Stimulated activated CD4-positive, alpha-beta T cell treated with anti-CD3 and anti-CD28 coated beads, Interleukin-1b, Interleukin-23, amount 100 ng/mL, for 1 hour (primary cell): ENCODE results near the gene REEP3.
"Not testable (repeated sequence)": the region's sequence is repeated elsewhere in the genome, so short reads cannot be mapped to it uniquely, and the experiment has no call there.

Experiments
- DNase-seq, 2 donors: peaks; one replicate each; pipeline ENCODE4 v3.0.0-alpha.2; 2020; ENCODE audit warnings: low read depth in 2 of 2

Gene REEP3

DNA sequence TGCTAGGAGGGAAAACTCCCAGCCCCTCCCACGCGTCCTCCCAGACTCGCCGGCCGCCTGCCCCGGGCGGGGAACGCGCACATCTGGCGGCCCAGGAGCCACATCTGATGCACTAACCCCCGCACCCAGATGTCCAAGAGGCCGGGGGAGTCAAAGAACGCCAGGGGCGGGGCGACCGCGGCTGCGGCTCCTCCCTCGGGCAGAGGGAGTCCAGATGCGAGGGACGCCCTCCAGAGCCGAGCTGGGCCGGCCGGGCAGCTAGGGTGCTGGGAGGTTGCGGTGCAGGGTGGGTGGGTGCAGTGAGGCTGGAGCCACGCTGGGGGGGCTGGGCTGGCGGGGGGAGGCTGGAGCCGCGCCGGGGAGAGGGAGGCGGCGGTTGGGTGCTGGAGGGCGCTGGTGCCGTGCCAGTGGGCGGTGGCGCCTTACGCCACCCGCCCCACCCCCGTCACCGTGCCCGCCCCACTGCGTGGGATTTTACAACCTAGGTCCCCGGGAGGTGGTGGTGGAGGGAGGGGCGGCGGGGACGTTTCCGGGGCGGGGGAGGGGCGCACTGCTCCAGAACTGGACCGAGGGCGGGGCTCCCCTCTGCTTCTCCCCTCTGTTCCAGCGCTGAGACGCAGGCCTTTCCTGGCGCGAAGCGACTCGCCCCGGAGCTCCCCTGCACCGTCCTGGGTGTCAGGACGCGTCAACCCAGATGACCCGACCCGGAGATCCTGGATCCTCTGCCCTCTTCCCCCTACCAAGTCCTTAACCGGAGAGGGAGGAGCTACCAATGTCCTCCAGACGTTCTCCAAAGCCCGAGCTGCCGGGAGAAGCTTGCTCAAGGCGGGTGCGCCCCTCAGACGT lies 109.1 kb downstream of the REEP3 start:
- DNase-seq: peak; percentile 37 to 53

DNA sequence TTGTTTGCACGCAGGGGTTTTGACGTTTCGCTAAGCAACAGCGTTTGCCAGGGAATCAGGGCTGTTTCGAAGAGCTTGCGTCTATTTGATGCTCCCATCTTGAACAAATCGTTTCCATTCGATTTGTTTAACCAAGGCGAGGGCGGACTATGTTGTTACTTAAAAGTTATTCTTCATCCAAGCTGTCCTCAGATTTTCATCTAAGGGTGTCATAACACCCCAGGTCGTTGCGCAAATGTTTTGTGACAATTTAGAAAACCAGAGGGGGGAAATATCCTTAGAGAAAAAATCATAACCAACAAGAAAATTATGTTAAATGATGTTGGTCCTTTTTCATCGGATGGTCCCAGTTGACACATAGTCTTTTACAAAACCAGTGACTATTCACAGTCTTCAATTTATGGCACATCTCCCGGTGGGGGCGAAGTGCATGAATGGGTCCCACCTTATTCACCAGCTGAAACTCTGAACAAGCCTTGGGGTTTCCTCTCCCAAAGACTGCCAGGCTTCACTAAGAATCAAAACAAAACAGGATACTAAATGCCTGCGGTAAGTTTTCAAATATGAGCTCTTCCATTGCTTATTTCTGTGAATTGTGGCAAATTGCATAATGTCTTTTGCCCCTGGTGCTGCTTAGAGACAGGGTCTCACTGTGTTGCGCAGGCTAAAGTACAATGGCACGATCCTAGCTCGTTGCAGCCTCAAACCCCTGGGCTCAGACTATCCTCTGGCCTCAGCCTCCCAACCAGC lies 109.9 kb downstream of the REEP3 start:
- no peak for DNase-seq

DNA sequence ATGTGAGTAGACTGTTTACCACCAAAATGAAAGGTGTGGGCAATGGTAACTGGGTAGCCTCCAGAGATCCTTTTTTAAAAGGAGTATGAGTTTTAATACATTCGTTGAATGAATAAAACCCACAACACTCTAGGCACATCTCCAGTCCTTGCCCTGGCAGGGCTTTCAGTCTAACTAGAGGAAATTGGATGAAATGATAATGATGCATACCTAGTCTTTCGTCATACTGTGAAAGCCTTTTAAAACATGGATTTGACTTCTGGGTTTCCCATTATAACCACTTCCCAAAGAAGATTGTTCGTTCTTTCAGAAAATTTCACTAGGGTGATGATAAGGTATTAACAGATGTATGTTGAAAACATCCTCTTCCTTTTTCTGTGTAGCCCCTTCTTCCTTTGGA lies 110.8 kb downstream of the REEP3 start:
- no peak for DNase-seq

DNA sequence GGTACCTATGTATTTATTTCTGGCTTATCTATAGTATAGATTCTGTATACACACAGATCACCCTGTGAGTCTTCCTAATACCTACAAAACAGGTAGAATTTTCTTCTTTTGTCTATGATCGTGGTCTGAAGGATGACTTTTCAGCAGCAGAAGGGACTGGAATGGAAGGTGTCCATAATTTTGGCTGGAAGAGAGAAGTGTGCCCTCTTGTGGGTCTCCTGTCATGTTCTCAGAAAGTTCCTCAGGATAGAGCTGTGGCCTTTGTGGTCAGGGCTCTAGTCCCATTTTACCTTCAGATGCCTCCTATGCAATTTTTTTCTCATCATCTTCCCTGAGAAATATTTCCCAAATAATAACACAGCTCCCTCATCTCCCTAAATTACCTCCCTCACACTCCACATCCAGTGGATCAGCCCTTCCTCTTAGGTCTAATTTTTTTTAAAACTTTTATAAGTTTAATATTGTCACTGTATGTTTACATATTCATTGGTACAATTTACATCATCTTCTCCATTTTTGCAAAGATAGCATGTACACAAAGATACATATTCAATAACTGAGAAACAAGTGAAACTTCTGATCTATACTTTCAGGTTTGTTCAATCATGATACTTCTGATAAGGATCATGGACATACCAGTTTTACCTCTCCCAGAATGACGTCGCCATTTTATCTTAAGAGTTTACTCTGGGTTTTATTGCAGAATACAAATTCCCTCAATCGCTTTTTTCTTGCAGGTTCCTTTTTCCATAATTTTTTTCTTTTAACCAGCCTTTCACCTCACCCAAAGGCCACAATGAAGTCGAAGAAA lies 112.7 kb downstream of the REEP3 start:
- DNase-seq: no peak

DNA sequence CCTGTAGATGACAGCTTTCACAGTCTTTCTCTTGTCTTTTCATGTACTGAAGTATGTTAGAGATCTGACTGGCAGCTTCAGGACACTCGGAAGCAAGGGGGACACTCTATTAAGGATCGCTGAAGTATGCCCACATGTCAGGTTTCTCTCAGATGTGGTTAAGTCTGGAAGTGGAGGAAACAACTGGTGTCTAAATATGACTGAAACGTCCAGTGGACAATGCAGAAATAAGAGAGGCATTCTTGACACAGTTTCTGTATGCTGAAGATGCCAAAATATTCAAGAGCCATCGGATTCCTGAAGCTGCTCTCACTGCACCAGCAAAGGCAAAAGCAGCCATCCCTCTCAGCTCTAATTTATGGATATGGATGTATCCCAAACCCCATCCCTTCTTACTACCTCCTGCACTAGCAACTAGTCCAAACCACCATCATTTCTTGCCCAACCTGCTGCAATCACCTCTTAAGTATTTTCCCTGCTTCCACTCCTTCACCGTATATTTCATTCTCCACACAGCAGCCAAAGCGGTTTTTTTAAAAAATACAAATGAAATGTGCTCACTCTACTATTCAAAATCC lies 113.4 kb downstream of the REEP3 start:
- no peak for DNase-seq

DNA sequence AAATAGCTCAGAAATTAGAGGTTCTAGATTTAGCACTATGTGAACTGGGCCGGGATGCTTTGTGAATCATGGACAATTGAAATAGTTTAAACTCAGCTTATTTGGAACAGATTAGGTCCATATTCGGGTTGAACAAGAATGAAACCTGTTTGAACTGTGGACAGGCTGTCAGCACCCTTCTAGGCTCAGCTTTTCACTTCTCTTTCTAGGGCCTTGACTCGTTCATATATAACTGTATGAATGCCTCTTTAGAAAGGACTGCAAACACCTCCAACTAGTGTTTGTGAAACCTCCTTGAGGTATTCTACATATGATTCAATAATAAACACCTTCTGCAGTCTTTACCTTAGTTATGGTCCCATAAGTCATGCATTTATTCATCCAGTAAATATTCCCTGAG lies 115.6 kb downstream of the REEP3 start:
- DNase-seq: no peak

DNA sequence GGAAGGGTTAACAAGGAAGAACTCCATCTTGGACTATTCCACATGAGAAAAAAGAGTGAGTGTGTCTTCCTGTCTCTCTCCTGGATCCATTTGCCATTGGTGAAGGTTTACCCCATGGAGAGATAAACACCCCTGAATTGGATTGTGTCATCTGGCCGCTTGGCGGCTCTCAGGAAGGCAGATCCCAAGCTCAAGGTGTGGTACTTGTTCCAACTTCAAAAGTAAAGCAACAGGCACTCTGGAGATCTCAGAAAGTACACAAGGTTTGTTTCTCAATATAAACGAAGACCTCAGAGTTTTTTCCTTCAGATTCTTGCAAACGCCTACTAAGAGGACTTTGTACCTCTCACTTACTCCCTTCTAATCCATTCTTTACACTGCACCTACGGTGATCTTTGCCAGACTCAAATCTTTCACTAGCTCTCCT lies 116.7 kb downstream of the REEP3 start:
- no peak for DNase-seq

DNA sequence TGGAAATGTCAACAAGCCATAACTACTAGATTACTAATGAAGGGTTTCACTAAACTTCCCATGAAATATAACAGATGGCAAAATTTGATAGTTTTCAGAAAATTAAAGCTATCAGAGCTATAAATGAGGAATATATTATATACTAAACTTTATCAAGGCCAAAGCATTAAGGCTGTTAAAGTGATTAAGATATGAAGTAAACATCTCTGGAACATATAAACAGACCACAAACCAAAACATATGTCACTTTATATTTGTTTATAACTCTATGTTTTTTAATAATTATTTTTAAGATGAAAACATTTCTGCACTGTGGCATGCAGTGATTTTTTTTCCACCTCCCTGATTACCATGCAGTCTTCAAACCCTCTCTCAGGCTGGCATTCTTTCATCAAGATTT lies 120.2 kb downstream of the REEP3 start:
- no peak for DNase-seq

DNA sequence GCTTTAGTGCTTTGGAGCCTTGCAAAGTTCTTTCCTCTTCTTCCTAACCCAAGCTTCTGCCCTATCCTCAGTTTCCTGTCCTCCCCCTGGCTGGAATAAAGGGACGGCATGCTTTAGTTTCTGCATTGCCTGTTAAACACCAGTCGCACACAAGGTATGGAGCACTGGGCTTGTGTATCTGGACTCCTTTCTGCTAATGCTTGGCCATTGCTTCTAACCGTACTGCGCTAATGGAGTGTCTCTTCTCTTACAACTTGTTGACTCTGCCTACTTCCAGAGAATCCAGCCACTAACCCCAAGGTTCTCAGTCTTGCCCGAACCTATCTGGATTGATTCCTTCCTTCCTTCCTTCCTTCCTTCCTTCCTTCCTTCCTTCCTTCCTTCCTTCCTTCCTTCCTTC lies 120.6 kb downstream of the REEP3 start:
- no peak for DNase-seq

DNA sequence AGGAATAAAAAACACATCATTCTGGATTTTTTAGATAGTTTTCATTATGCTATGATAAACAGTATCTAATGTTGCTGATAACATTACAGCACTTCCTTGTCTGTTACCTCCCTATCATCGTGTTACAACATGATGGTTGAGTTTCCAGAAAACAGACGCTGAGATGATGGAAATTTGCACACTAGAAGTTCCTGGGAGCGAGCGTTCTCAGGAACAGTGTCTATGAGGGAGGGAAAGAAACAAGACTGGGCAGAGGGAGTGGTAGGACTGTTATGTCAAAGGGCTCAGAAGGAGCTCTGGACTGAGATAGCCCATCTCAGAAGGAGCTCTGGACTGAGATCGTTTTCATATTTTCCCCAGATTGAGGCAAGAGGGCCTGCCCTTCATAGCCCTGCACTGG lies 121.6 kb downstream of the REEP3 start:
- DNase-seq: no peak

DNA sequence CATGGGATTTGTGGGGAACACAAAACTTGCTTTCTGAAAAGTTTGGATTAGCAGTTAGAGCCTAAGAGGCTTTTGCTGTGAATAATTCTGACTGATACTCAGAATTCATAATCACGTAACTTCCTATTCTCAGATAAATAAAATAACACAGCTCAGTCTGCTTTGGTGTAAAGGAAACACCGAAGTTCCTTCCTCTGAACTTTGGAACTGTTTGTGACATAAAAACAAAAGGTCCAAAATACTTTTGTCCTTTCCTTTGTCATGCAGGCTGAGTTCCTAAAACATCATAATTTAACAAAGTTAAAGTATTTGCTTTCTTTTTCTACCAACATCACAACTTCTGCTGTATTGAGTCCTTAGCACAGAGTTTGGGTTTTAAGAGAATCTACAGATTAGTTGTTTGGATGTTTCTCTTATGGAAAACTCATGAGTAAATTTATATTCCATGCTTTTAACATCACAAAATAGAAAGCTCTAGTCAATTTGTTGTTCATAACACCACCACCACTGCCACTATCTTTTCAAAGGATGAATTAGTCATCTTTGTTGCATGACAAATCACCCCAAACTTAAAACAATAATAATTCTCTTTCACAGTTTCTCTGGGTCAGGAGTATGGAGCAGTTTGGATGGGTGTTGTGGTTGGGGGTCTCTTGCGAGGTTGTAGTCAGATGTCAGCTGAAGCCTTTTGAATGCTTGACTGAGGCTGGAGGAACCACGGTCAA lies 123.4 kb downstream of the REEP3 start:
- DNase-seq: no peak

DNA sequence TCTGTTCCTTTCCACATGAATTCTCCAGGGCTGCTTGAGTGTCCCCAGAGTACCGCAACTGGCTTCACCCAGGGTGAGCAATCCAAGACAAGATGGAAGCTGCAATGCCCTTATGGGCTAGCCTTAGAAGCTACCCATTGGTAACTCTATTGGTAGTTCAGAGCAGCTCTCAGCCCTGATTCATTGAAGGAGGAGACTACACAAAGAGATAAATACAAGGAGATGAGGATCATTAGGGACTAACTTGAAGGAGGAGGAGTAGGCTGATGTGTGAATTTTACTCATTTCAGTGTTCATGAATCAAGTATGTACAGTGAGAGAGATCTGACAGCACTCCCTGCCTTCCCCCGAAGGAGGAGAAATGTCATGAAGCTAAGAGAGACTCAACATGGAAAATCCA lies 124.0 kb downstream of the REEP3 start:
- no peak for DNase-seq

DNA sequence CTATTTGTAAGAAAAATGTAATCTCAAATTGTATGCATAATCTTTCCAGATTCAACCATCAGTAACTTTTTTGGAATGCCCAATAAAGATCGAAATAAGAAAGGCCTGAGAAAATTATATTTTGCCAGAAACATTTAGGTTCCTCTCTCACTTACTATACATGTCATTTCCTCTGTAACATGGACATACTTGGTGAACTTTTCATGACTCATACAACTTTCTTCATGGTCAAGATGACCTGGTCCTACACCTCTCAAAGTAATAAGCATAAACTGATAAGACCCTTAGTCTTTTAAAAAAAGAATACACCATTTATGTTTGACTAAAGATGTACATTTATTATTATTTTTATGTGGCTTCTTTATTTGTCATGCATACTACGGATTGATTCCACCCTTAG lies 125.3 kb downstream of the REEP3 start:
- no peak for DNase-seq

DNA sequence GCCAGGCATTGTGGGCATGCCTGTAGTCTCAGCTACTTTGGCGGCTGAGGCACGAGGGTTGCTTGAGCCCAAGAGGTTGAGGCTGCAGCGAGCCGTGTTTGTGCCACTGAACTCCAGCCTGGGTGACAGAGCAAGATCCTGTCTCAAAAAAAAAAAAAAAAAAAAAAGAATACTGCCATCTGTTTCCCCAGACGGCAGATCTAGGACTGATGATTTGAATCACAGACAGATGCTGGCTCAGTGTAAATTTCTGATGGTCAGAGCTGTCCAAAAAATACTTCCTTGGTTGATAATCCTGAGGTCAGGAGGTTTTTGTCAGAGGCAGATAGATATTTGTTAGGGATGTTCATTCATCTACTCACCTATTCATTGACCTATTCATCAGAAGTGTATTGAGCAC lies 130.7 kb downstream of the REEP3 start:
- DNase-seq: no peak

DNA sequence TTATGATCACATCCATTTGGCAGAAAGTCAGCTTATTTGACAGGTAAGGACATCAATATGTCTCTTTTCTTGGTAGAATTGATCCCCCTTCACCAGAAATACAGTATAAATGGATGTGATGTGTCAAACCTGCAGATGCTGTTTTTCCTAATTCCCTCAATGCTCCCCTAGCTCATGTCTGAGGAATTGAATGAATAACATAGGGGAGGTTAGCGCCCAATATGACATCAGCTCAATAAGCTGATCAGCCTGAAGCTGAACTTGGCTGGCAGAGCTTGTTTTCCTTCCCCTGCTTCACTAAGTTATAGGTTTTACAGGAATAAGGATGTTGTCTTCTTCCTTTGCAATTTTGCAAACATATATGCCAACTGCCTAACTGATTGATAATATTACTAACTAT lies 132.5 kb downstream of the REEP3 start:
- DNase-seq: no peak

DNA sequence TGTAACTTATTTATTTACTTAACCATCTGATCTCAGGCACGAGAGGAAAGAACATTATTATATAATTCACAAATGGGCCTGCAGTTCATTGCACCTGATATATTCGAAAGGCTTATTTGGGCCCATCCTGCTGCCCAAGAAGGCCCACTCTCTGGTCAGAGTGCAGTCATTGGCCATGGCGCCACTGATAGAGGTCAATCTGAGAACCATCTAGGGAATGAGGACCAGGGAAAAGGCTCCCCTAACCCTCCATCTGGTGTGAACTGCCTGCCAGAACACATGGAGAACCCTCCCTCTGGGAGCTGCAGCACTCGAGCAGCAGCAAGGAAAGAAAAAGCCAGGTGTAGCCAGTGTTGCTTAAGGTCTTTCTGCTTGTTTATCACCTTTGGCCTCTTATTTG lies 136.6 kb downstream of the REEP3 start:
- no peak for DNase-seq

DNA sequence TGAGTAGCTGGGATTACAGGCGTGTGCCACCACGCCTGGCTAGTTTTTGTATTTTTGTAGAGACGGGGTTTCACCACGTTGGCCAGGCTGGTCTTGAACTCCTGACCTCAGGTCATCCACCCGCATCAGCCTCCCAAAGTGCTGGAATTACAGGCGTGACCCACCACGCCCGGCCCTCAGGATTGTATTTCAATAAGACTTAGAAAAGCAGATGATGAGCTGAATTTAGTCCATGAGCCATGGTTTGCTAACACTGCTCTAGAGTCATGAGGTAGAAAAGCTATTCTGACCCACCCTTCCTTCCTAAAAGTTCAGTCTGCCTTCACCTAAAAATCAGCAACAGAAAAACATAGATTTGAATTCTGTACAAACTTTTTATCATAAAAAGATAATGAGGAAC lies 139.7 kb downstream of the REEP3 start:
- not testable (repeated sequence) for DNase-seq

DNA sequence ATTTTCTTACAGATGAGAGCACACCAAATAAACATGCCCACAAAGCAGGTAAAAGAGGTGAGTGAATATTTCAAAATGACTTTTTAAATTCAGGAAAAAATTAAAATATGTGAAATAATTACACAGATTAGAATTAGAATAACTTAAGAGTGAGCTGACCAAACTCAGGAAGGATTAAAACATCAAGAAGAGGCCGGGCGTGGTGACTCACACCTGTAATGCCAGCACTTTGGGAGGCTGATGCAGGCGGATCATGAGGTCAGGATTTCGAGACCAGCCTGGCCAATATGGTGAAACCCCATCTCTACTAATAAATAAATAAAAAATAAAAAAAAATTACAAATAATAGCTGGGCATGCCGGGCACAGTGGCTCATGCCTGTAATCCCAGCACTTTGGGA lies 140.1 kb downstream of the REEP3 start:
- no peak for DNase-seq

DNA sequence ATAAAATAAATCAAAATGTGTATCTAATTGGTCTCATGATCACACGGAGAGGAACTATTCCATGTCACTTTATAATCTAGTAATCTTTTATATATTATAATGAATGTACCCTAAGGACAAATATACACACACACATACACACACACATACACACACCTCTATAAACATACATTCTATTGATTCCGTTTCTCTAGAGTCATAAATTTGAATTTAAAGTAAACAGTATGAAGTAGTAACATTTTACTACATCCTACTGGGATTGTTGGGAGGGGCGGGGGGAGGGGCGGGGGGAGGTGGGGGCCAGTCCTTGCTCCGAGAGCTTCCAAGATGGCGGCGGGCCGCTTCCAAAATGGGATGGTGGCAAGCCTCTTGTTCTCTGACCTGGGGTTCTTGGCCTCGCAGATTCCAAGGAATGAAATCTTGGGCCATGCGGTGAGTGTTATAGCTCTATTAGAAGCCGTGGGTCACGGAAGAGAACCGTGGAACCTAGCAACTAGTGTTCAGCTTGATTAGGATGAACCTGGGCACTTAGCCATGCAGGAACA lies 143.2 kb downstream of the REEP3 start:
- DNase-seq: no peak

DNA sequence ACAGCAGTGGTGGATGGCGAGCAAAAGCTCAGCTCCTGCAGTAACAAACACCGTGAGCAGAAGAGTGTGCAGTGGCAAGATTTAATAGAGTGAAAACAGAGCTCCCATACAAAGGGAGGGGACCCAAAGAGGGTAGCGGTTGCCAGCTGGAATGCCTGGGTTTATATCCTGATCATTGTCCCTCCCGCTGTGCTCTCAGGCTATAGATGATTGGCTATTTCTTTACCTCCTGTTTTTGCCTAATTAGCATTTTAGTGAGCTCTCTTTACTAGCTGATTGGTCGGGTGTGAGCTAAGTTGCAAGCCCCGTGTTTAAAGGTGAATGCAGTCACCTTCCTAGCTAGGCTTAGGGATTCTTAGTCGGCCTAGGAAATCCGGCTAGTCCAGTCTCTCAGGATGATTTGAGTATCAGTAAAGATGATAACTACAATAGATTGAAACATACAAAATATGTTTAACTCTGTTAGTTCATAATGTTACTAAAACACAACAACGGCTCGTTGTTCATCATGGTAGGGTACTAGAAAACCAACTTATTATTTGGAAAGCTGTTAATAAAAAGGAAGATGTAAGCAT lies 143.9 kb downstream of the REEP3 start:
- DNase-seq: not testable (repeated sequence)

DNA sequence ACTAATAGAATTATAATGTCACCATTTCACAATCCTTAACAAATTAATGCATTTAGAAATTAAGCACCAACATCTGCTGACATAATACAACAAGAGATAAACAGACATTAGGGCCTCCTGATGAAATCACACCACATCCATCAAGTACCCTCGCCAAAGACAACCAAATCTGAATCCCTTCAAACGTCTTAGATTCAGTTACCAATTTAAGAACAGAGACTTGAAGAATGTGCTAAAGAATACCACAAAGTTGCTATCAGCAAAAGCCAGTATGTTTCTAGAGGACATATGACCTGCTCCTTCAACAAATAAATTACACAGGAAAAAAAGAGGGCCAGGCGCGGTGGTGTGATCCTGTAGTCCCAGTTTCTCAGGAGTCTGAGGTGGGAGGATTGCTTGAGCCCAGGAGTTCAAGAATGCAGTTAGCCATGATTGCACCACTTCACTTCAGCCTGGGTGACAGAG lies 144.5 kb downstream of the REEP3 start:
- no peak for DNase-seq
